ENCODE measurements around the gene EFNB2.

- TF ChIP-seq CTCF (IDR thresholded peaks at IDR 0.05) = no peak
- TF ChIP-seq SIN3A (IDR thresholded peaks at IDR 0.05; ENCODE audit: borderline replicate concordance, insufficient read depth, low read depth, low read length) = no peak
- TF ChIP-seq REST (IDR thresholded peaks at IDR 0.05; ENCODE audit: insufficient read depth in 1 of 2, low read depth in 2 of 2, low read length in 1 of 2) = no peak
- TF ChIP-seq POLR2AphosphoS5 (IDR thresholded peaks at IDR 0.05; ENCODE audit: low read depth, low read length) = no peak
These were observed 30.2 kb downstream of the EFNB2 start for GRCh38 chr13:106505295-106505694.
